ENCODE data around the gene A1BG. TPM values are rescaled to one million over a fixed set of nuclear protein-coding genes. Genes with fewer than 3 reads are reported as not detected.
"Not testable (repeated sequence)": the region's sequence is repeated elsewhere in the genome, so short reads cannot be mapped to it uniquely, and the experiment has no call there.

A1BG gene
- polyA plus RNA-seq, 1 donor: 2.6 TPM

- no peak for DNase-seq
Measured at GRCh38 chr19:58385891-58386575, 32.7 kb upstream of the A1BG start.

GRCh38 chr19:58385313-58385890, 32.1 kb upstream of the A1BG start:
- no peak for DNase-seq

GRCh38 chr19:58382997-58383603, 29.8 kb upstream of the A1BG start:
- DNase-seq: no peak

- no peak for DNase-seq
Measured at GRCh38 chr19:58381460-58382212, 28.3 kb upstream of the A1BG start.

- DNase-seq: peak; percentile 100
Measured at GRCh38 chr19:58380662-58381459, 27.6 kb upstream of the A1BG start, which contains the start of gene ZNF837. ZNF837 (minus strand) TSS chr19:58381030; CDS start chr19:58369332, 11,698 bp downstream.

GRCh38 chr19:58380037-58380661, 26.9 kb upstream of the A1BG start:
- no peak for DNase-seq

GRCh38 chr19:58379246-58379645, 26.0 kb upstream of the A1BG start:
- no peak for DNase-seq

GRCh38 chr19:58376724-58377123, 23.4 kb upstream of the A1BG start:
- not testable (repeated sequence) for DNase-seq

GRCh38 chr19:58374200-58374599, 20.9 kb upstream of the A1BG start:
- no peak for DNase-seq

GRCh38 chr19:58372311-58373133, 19.2 kb upstream of the A1BG start:
- no peak for DNase-seq

- DNase-seq: no peak
Measured at GRCh38 chr19:58368561-58369360, 15.5 kb upstream of the A1BG start.

GRCh38 chr19:58367698-58368454, 14.6 kb upstream of the A1BG start:
- DNase-seq: no peak

- no peak for DNase-seq
Measured at GRCh38 chr19:58366585-58367430, 13.5 kb upstream of the A1BG start.

GRCh38 chr19:58364146-58364545, 10.9 kb upstream of the A1BG start:
- no peak for DNase-seq

- DNase-seq: peak; percentile 96
Measured at GRCh38 chr19:58362272-58362994, 9.1 kb upstream of the A1BG start, which contains the start of gene ZNF497. ZNF497 (minus strand) TSS chr19:58362751; CDS start chr19:58357635, 5,116 bp downstream.

- DNase-seq: no peak
Measured at GRCh38 chr19:58361900-58362271, 8.6 kb upstream of the A1BG start.

GRCh38 chr19:58357481-58358145, 4.3 kb upstream of the A1BG start:
- no peak for DNase-seq

All from hindlimb muscle (tissue), 1 donor.